ENCODE measurements around the gene CRMP1. TPM values are rescaled to one million over a fixed set of nuclear protein-coding genes. Genes with fewer than 3 reads are reported as not detected.

The CRMP1 gene
- total RNA-seq (2022; extraction: Qiagen RNA extraction; ENCODE audit: low read depth): 1.8 to 2.6 TPM (median 2.1 TPM) in 5 replicates

GRCh38 chr4:5893004-5893580, at the start of gene CRMP1:
Gene CRMP1, minus strand, starts transcription at chr4:5893086. Its CDS starts 117 bp downstream, at chr4:5892969.

Other genes starting within 250 kb of the CRMP1 start
- gene EVC2, start 184.5 kb downstream of the CRMP1 start, total RNA-seq (2022; extraction: Qiagen RNA extraction; ENCODE audit: low read depth): 2.0 to 2.7 TPM (median 2.3 TPM) in 5 replicates
- 9.0 to 14.6 TPM (median 12.1 TPM) in 5 replicates for gene EVC, start 181.9 kb downstream of the CRMP1 start, total RNA-seq (2022; extraction: Qiagen RNA extraction; ENCODE audit: low read depth)
- not detected in 5 replicates for gene C4orf50, start 125.3 kb upstream of the CRMP1 start, total RNA-seq (2022; extraction: Qiagen RNA extraction; ENCODE audit: low read depth)